Stimulated activated CD4-positive, alpha-beta T cell treated with anti-CD3 and anti-CD28 coated beads, Interleukin-1b, Interleukin-23, amount 100 ng/mL, for 48 hours (primary cell): ENCODE results near the gene ERP44.
"Not testable (repeated sequence)": the region's sequence is repeated elsewhere in the genome, so short reads cannot be mapped to it uniquely, and the experiment has no call there.

Experiments
- DNase-seq: peaks from one replicate; pipeline ENCODE4 v3.0.0-alpha.2; 2020

The ERP44 gene

DNA sequence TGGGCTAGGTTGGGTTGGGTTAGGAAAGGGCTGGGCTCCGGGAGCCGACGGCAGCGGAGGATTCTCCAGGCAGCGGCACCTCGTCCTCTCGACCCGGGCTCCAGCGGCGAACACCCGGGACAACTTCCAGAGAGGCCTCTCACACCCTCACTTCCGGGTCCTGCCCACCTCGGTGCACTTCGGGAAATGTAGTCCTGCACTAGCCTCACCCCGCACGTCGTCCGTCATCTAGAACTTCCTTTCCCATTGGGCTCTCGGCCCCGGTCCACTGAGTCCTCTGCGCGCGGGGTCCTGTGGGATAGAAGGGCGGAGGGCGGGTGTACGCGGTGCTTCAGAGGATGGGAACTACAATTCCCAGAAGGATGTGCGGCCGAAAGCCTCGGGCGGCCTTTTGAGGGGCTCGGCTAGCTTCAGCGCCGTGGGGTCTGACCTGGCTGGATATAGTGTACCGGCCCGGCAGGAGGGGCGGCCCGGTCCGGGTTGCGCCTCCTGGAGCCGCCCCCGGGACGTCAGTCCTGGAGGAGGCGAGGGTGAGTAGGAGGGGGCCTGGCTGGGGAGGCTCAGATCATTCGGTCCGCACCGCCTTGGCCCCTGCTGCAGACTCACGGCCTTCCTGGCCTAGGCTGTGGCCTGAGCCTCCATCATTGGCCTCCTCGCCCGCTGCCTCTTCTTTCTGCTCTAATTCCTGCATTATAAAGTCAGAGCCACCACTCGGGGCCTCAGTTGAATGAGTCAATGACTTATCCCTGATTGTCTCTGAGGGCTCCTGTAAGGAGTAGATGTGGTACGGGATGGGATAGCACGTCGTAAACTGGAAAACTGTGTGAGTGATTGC is at the start of gene ERP44, which contains the start of gene INVS:
TSS of gene ERP44 (minus strand) at position 114 of the 835 bp plus-strand sequence. CDS start 160 bp downstream, outside the sequence.
TSS of gene INVS (plus strand) at position 357 of the 835 bp plus-strand sequence. CDS start 5,279 bp downstream, outside the sequence.
- DNase-seq: peak; percentile 98

DNA sequence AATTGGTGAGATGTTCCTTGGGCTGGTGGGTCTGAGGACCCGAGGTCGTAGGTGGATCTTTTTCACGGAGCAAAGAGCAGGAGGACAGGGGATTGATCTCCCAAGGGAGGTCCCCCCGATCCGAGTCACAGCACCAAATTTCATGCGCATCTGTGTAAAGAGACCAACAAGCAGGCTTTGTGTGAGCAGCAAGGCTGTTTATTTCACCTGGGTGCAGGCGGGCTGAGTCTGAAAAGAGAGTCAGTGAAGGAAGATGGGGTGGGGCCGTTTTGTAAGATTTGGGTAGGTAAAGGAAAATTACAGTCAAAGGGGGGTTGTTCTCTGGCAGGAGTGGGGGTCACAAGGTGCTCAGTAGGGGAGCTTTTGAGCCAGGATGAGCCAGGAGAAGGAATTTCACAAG is 47.2 kb upstream of the ERP44 start:
- not testable (repeated sequence) for DNase-seq

DNA sequence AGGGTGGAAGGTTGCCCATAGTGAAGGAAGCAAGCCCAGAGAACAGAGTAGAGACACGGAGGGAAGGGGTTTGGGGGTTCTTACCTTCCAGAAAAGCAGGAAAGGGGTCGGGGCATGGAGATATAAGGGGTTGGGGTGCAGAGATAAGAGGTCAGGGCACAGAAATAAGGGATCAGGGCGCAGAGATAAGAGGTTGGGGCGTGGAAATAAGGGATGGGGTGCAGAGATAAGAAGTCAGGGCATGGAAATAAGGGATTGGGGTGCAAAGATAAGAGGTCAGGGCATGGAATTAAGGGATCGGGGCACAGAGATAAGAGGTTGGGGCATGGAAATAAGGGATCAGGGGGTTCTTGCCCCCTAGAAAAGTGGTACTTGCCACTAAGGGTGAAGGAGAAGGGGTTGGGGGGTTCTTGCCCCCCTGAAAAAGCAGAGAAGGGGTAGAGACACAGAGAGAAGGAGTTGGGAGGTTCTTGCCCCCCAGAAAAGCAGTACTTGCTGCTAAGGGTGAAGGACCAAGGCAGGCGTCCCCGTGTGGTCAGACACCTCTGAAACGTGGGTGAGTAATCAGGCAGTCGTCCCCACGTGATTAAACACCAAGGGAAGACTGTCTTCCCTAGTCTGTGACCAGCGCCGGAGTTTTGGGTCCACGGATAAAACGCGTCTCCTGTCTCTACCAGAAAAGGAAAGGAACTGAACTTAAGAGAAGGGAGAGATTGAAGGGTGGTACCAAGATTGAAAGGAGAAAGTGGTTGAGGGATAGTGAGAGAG is 46.6 kb upstream of the ERP44 start:
- DNase-seq: not testable (repeated sequence)

DNA sequence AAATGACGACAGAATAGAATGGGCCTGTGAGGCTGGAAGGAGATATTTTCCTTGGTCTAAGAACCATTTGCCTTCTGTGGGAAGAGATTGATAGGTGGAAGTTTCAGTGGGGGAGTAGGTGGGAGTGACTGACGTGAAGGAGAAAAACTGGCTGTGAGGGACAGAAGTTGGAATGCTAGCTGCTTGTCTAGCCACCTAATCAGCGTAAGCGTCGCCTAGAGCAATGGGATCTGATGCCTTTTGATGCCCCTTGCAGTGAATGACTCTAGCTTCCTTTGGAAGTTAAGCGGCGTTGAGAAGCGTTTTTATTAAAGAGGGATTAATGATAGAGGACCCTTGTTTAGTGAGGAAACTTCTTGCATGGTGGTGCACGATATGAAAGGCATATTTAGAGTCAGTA is 43.1 kb upstream of the ERP44 start:
- DNase-seq: not testable (repeated sequence)

DNA sequence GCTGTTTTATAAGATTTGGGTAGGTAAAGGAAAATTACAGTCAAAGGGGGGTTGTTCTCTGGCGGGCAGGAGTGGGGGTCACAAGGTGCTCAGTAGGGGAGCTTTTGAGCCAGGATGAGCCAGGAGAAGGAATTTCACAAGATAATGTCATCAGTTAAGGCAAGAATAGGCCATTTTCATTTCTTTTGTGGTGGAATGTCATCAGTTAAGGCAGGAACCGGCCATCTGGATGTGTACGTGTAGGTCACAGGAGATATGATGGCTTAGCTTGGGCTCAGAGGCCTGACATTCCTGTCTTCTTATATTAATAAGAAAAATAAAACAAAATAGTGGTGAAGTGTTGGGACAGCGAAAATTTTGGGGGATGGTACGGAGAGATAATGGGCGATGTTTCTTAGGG is 41.5 kb upstream of the ERP44 start:
- not testable (repeated sequence) for DNase-seq

DNA sequence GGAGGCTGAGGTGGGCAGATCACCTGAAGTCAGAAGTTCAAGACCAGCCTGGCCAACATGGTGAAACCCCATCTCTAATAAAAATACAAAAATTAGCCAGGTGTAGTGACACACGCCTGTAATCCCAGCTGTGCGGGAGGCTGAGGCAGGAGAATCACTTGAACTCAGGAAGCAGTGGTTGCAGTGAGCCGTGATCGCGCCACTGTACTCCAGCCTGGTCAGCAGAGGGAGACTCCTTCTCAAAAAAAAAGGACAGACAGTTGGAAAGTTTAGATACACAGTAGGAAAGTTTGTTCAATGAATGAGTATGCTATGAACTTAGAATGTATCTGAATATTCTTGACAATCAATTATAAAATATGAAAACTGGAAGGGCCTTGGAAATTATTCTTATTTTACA is 38.0 kb upstream of the ERP44 start:
- not testable (repeated sequence) for DNase-seq

DNA sequence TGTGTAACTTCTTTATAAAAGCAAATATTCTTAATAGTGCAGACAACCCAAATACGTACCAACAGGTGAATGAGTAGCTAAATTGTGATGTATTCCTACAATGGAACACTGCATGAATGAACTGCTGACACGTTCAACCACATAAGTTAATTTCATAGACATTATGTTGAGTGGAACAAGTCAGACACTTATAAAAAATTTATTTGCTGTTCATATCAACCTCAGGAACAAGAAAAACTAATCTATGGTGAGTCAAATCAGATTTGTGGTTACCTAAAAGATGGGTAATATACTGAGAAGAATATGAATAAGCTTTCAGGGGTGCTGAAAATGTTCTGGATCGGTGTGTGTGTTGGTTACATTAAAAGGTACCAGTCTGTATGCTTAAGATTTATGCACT is 35.9 kb upstream of the ERP44 start:
- no peak for DNase-seq

DNA sequence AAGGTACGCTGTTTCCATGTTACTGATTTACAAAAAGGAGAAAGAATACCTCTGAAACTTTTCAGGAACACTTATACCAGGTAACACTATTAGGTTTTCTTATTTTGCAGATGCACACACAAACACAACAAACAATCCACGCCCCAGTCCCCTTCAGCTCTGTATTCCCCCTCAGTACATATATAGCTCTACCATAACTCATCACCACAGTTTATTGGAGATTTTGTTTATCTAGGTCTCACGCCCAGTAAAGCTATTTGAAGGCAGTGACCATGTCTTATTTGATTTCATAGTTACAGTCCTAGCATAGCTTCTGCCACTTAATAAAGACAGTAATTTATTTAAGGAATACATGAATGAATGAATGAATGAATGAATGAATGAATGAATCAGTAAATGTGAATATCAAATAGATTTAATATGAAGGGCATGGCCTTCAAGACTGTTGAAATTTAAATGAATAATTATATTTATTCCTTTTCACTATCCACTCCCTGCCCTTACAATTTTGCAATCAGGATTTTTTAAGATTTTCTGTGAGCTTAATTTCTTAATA is 33.2 kb upstream of the ERP44 start:
- no peak for DNase-seq

DNA sequence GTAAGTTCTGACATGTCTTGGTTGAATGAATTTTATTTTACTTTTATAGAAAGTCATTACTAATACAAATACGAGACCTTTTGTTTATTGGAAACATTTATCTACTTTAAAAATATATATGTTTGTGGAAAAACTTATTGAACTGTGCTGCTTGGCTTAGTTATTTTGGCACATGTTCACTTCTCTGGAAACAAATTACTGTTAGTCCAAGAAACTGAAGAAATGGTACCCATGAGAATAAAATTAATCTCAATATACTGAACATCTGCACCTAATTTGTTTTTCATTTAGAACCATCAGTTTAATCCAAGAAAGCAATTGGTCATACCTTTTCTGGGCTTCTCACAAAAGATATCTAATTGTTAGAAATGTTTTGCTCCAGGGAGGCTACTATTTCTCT is 32.4 kb upstream of the ERP44 start:
- DNase-seq: no peak

DNA sequence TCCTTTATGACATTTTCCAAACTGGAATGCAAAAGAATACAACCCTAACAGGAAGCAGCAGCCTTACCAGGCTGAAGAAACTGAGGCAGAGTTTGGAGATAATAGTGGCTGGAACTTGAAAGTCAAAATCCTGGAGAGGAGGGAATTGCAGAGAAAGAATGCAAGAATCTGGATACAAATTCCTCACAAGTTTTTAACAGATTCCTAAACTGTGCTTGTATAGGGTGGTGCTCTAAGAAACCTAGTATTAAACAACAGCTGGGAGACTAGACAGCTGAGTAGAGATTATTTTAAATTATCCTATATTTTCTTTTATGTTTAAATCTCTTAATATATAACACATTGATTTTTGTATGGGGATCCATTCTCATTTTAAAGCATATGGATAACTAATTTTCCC is 31.0 kb upstream of the ERP44 start:
- DNase-seq: no peak

DNA sequence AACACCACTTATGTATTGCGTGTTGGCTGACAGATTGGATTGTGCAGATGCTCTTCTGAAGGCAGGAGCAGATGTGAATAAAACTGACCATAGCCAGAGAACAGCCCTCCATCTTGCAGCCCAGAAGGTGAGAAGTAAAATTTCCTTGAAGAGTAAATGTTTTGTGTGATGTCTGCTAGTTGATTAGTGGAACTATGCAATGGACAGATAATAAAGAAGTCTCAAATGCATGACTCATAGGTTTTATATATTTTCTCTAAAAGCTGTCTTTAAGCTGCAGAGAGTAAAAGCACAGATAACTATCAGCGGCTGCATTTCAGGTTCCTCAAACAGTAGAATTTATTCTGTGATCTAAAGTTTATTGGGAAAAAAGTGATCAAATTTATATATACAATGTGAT is 27.6 kb upstream of the ERP44 start:
- no peak for DNase-seq

DNA sequence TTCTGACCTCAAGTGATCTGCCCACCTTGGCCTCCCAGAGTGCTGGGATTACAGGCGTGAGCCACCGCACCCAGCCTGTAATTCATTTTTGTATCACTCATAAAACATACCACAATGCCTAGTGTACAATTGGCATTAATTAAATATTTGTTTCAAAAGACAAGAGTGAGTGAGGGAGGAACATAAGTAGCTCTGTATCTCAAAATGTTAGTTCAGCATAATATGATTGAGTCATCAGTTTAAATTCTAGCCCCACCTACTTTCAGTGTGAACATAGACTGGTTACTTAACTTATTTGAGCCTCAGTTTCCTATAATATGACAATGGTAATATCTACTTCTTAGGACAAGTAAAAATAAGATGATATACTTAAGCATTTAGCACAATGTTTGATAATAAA is 27.1 kb upstream of the ERP44 start:
- DNase-seq: no peak

DNA sequence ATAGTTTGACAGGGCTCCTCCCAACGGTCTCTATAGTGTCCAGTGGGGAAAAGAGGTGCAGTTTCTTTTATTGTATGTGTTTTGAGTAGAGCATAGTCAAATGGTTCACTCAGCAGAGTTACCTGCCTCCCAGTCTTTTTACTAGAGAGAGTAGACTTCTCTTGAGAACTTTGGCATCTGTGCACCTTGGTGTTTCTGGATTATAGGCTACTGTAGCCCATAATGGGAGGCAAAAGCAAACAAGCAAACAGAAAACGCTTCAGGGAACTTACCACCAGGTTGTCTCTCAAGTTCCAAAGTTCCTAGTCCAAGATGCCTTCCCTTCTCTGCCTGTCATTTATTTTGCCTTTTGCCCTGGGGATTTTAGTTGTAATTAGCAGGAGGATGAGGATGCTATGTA is 26.4 kb upstream of the ERP44 start:
- DNase-seq: no peak

DNA sequence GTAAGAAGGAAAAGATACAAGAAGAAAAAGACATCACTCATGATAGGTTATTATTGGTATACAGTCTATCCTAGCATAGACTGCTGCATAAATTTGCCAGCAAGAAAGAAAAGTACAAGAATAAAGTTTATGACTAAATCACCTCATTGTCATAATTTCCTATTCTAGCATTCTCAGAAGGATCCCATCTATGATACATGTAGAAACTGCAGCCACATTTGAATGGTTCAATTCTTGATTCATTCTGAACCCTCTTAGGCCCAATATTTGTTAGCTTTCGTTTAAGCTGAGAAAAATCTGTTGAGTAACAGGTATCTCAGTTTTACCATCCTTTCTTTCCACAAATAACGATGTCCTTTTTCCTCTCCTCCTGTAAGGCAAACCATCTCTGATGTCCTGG is 21.5 kb upstream of the ERP44 start:
- no peak for DNase-seq

DNA sequence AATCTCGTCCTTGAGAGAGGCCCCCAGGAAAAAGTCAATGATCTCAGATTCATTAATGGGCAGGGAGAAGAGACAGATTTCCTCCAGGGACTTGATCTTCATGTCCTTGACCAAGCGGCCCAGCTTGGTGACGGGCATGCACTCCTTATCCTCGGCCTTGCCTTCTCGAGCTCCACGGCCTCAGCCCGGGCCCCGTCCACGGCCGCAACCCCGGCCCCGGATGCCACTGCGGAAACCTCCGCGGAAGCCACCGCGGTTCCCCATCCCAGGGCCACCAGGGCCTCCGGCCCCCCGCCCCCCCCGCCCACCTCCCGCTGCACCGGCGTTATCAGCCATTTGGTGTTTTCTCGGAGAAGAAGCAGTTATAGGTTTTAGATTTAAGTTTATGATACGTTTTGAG is 18.5 kb upstream of the ERP44 start:
- no peak for DNase-seq

DNA sequence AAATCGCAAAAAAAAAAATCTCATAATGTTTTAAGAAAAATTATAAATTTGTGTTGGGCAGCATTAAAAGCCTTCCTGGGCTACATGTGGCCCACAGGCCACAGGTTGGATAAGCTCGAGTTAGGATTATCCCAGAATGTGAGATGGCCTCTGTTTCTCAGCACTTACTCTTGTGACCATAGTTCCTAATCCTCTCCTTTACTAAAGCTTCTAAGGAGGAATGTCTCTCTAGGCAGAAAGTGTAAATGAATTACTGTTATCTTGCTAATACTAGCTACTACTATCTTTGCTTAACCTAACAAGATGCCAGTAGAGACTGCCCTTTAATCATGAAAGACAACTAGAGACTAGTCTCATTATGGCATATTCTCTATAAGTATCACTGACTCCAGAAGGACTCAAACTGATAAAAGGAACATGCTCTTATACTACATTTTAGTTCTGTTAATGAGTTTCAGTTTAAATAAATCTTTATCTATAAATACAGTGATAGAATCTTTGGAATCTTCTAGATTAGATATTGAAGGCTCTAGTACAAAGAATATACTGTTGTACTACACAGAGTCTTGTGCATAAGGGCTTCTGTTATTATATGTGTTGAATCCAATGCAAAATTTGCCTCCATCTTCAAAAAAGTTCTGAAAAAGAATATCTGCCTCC is 14.0 kb upstream of the ERP44 start:
- DNase-seq: no peak

DNA sequence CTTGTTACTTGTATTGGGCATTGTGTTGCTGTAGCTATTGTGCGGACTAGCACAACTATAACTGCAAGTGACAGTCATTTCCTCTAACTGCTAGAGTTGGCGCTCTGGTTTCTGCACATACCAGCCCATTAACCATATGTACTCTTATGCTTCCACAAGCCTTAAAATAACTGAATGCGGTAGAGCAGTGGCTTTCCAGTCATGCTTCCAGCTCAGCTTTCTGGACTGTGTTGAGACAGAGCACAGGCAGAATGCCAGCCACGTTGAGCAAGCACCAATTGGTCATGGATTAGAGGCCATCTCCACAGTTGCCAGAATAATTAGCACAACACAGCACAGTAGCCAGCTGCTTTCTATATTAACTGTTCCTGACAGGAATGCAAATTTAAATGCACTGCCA is 12.4 kb upstream of the ERP44 start:
- DNase-seq: no peak

DNA sequence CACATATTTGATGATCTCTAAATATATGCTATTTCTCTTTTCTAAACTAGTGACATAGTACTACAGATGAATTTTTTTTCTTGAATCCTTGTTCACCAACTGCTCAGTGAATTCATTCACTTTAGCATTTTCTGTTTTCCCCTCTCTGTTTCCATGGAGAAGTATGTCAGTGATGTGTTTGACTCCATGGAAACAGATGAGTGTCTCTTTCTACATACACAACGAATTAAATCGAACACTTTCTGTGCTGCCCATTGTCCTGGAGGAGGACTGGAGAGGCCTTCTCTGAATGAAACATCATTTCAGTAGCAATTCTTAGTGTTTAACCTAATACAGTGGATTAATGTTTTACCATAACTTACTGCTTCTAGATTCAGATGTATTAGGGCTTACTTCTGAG is 9.8 kb upstream of the ERP44 start:
- DNase-seq: no peak

DNA sequence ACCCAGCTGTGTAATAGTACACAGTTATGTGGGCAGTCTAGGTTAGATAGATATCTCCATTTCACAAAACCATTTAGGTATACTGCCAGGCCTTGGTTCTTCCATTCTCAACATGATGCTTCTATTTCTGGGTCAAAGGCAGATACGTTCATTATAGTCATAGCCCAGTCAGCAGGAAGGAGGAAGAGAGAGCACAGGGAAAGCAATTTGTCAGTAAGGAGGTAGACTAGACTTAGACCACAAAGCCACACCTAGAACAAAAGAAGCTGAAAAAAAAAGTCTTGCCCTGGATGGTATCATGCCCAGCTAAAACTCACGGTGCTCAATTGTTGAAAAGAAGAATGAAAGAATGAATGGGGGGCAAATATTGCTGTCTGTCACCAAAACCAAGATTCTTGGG is 7.8 kb upstream of the ERP44 start:
- DNase-seq: no peak

DNA sequence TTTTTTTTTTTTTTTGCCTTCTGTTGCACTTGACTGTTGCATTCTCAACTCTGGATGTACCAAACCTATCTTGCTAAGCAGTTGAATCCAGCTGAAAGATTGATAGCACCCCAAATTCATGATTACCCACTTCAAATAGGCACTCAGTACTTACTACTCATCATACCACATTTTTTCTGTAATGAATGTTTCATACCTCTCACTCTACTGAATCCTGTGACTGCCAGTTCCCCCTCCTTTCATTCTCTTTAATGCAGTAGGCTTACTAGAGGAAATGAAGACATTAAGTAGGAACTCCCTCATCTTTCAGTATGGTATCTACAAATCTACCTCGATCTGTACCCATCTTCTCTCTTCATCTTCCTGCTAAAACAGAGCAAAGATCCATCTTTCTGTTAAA is 7.1 kb upstream of the ERP44 start:
- no peak for DNase-seq

DNA sequence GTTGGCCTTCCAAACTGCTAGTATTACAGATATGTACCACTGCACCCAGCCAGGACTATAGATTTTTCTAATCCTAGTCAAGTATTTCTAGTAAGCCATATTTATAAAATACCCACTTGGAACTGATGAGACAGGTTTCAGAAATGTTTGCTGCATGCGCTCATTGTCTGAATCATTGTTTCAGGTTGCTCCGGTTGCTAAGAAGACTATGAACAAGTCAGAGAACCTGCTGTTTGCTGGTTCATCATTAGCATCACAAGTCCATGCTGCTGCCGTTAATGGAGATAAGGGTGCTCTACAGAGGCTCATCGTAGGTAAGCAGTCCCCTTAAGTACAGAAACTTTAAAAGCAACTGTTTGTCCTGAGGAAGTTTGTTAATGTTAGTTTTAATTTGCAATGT is 5.5 kb upstream of the ERP44 start:
- DNase-seq: peak; percentile 16

DNA sequence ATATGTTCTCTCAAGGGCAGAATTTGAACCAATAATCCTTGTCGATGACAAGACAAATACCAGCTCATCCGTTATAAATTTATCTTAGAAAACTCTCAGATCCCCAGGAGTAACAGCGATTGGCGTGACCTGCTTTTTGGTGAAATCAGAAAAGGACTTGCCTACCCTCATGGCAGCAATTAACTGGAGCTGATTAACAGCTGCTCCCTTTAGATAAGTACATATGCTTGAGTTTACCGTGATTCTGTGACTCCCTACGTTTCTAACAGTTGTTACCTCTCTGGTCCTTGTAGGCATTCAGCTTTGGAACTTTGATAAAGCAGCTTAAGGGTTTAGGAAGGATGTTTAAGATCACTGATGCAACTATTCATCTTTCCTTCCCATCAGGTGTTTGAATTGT is 2.8 kb upstream of the ERP44 start:
- no peak for DNase-seq

DNA sequence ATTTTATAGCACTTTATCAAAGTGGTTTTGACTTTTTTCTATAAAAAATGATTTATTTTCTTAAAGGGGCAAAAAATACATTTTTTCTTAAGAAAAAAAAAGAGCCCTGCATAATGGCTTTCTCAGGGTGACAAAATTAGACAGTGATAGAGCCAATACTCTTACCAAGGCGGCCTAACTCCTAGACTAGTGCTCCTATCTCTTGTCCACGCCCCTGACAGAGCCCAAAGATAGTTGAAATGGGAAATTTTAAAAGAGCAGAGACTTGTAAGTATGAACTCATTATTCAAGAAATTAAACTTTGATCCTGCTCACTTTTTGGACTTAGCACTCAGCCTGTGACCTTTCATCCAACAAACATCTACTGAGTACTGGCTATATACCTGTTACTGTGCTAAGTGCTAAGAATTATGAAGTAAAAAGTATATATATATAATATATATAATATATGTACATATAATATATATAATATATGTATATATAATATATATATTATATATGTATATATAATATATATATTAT is 1.4 kb upstream of the ERP44 start:
- no peak for DNase-seq
